Activated T-cell treated with anti-CD3 and anti-CD28 coated beads, Interleukin-2, amount 50 U/mL, for 24 hours (primary cell): ENCODE measurements around the gene SLC25A25.
"Not testable (repeated sequence)": the region's sequence is repeated elsewhere in the genome, so short reads cannot be mapped to it uniquely, and the experiment has no call there.

Source experiments
- DNase-seq: peaks from one replicate; pipeline ENCODE4 v3.0.0-alpha.2; 2020
- H3K27ac Mint-ChIP-seq: 2 replicates; pipeline ENCODE4 v1.8.0; 2020; ENCODE audit warnings: mild to moderate bottlenecking, mixed read lengths
- H3K27me3 Mint-ChIP-seq: 2 replicates; pipeline ENCODE4 v1.8.0; 2020; ENCODE audit warnings: mixed read lengths
- H3K36me3 Mint-ChIP-seq: 2 replicates; pipeline ENCODE4 v1.8.0; 2020; ENCODE audit warnings: low read depth, mixed read lengths
- H3K4me1 Mint-ChIP-seq: 2 replicates; pipeline ENCODE4 v1.8.0; 2020; ENCODE audit warnings: low read depth, mixed read lengths
- H3K4me3 Mint-ChIP-seq: 2 replicates; pipeline ENCODE4 v1.8.0; 2020; ENCODE audit warnings: mild to moderate bottlenecking, moderate library complexity, mixed read lengths
- H3K9me3 Mint-ChIP-seq: 2 replicates; pipeline ENCODE4 v1.8.0; 2020; ENCODE audit warnings: mixed read lengths

Gene SLC25A25

GRCh38 chr9:128042043-128042442 lies 26.0 kb upstream of the SLC25A25 start:
- H3K36me3 Mint-ChIP-seq = no peaks in the 10 kb centered on the region
- H3K9me3 Mint-ChIP-seq = no peaks in the 10 kb centered on the region
- H3K27me3 Mint-ChIP-seq = no peaks in the 10 kb centered on the region
- H3K4me3 Mint-ChIP-seq = no peak overlapping the region
- no peak for DNase-seq
- H3K27ac Mint-ChIP-seq = no peak overlapping the region
- H3K4me1 Mint-ChIP-seq = peaks cover 10% of the 10 kb centered on the region

- DNase-seq = no peak
- Mint-ChIP-seq H3K27ac (no peak overlapping the region), H3K4me1 (peaks cover 10% of the 10 kb centered on the region), H3K4me3 (no peak overlapping the region), H3K27me3 (no peaks in the 10 kb centered on the region), H3K9me3 (no peaks in the 10 kb centered on the region), H3K36me3 (no peaks in the 10 kb centered on the region)
Observed at GRCh38 chr9:128043467-128043868, 24.6 kb upstream of the SLC25A25 start.

GRCh38 chr9:128045409-128045808 lies 22.6 kb upstream of the SLC25A25 start:
- H3K27me3 Mint-ChIP-seq, H3K36me3 Mint-ChIP-seq, H3K4me3 Mint-ChIP-seq, H3K27ac Mint-ChIP-seq, DNase-seq, H3K9me3 Mint-ChIP-seq: not testable (repeated sequence)
- H3K4me1 Mint-ChIP-seq = peaks cover 10% of the 10 kb centered on the region

- no peaks in the 10 kb centered on the region for H3K36me3 Mint-ChIP-seq
- H3K27me3 Mint-ChIP-seq = no peaks in the 10 kb centered on the region
- no peak for DNase-seq
- no peak overlapping the region for H3K27ac Mint-ChIP-seq
- H3K4me1 Mint-ChIP-seq = peaks cover 10% of the 10 kb centered on the region
- no peaks in the 10 kb centered on the region for H3K9me3 Mint-ChIP-seq
- H3K4me3 Mint-ChIP-seq = no peak overlapping the region
Observed at GRCh38 chr9:128045831-128046230, 22.2 kb upstream of the SLC25A25 start.

GRCh38 chr9:128047231-128047630 lies 20.8 kb upstream of the SLC25A25 start:
- H3K4me3 Mint-ChIP-seq = no peak overlapping the region
- H3K36me3 Mint-ChIP-seq = no peaks in the 10 kb centered on the region
- DNase-seq = no peak
- H3K4me1 Mint-ChIP-seq = peaks cover 2% of the 10 kb centered on the region
- no peaks in the 10 kb centered on the region for H3K9me3 Mint-ChIP-seq
- no peaks in the 10 kb centered on the region for H3K27me3 Mint-ChIP-seq
- no peak overlapping the region for H3K27ac Mint-ChIP-seq

GRCh38 chr9:128048663-128049062 lies 19.4 kb upstream of the SLC25A25 start:
- H3K36me3 Mint-ChIP-seq = no peaks in the 10 kb centered on the region
- DNase-seq = no peak
- no peak overlapping the region for H3K4me3 Mint-ChIP-seq
- H3K4me1 Mint-ChIP-seq = peaks cover 2% of the 10 kb centered on the region
- no peaks in the 10 kb centered on the region for H3K9me3 Mint-ChIP-seq
- H3K27me3 Mint-ChIP-seq = no peaks in the 10 kb centered on the region
- H3K27ac Mint-ChIP-seq = no peak overlapping the region

- Mint-ChIP-seq H3K36me3 (no peaks in the 10 kb centered on the region), H3K9me3 (no peaks in the 10 kb centered on the region), H3K27ac (no peak overlapping the region), H3K4me1 (peaks cover 2% of the 10 kb centered on the region), H3K4me3 (no peak overlapping the region), H3K27me3 (no peaks in the 10 kb centered on the region)
- DNase-seq = no peak
Observed at GRCh38 chr9:128049843-128050242, 18.2 kb upstream of the SLC25A25 start.

- H3K9me3 Mint-ChIP-seq = no peaks in the 10 kb centered on the region
- no peaks in the 10 kb centered on the region for H3K4me1 Mint-ChIP-seq
- DNase-seq = no peak
- H3K36me3 Mint-ChIP-seq = no peaks in the 10 kb centered on the region
- no peak overlapping the region for H3K27ac Mint-ChIP-seq
- no peak overlapping the region for H3K4me3 Mint-ChIP-seq
- H3K27me3 Mint-ChIP-seq = no peaks in the 10 kb centered on the region
Observed at GRCh38 chr9:128051932-128052709, 15.9 kb upstream of the SLC25A25 start.

GRCh38 chr9:128053560-128053959 lies 14.5 kb upstream of the SLC25A25 start:
- H3K4me3 Mint-ChIP-seq = no peak overlapping the region
- H3K27me3 Mint-ChIP-seq = no peaks in the 10 kb centered on the region
- DNase-seq = no peak
- H3K27ac Mint-ChIP-seq = no peak overlapping the region
- no peaks in the 10 kb centered on the region for H3K4me1 Mint-ChIP-seq
- no peaks in the 10 kb centered on the region for H3K36me3 Mint-ChIP-seq
- no peaks in the 10 kb centered on the region for H3K9me3 Mint-ChIP-seq

- no peaks in the 10 kb centered on the region for H3K9me3 Mint-ChIP-seq
- no peaks in the 10 kb centered on the region for H3K27me3 Mint-ChIP-seq
- H3K4me1 Mint-ChIP-seq = no peaks in the 10 kb centered on the region
- H3K4me3 Mint-ChIP-seq = no peak overlapping the region
- DNase-seq = no peak
- no peak overlapping the region for H3K27ac Mint-ChIP-seq
- H3K36me3 Mint-ChIP-seq = no peaks in the 10 kb centered on the region
Observed at GRCh38 chr9:128054087-128054486, 13.9 kb upstream of the SLC25A25 start.

GRCh38 chr9:128055344-128056040 lies 12.5 kb upstream of the SLC25A25 start:
- no peaks in the 10 kb centered on the region for H3K4me1 Mint-ChIP-seq
- H3K36me3 Mint-ChIP-seq = no peaks in the 10 kb centered on the region
- no peaks in the 10 kb centered on the region for H3K9me3 Mint-ChIP-seq
- no peak overlapping the region for H3K27ac Mint-ChIP-seq
- H3K4me3 Mint-ChIP-seq = no peak overlapping the region
- no peaks in the 10 kb centered on the region for H3K27me3 Mint-ChIP-seq
- DNase-seq = no peak

- no peak overlapping the region for H3K27ac Mint-ChIP-seq
- H3K36me3 Mint-ChIP-seq = peaks cover 1% of the 10 kb centered on the region
- no peaks in the 10 kb centered on the region for H3K9me3 Mint-ChIP-seq
- H3K27me3 Mint-ChIP-seq = no peaks in the 10 kb centered on the region
- no peak for DNase-seq
- peaks cover 3% of the 10 kb centered on the region for H3K4me1 Mint-ChIP-seq
- H3K4me3 Mint-ChIP-seq = no peak overlapping the region
Observed at GRCh38 chr9:128056086-128056485, 11.9 kb upstream of the SLC25A25 start.

- no peak for DNase-seq
- no peaks in the 10 kb centered on the region for H3K27me3 Mint-ChIP-seq
- peaks cover 14% of the 10 kb centered on the region for H3K4me1 Mint-ChIP-seq
- no peak overlapping the region for H3K27ac Mint-ChIP-seq
- no peaks in the 10 kb centered on the region for H3K9me3 Mint-ChIP-seq
- peaks cover 7% of the 10 kb centered on the region for H3K36me3 Mint-ChIP-seq
- H3K4me3 Mint-ChIP-seq = no peak overlapping the region
Observed at GRCh38 chr9:128056887-128057723, 10.9 kb upstream of the SLC25A25 start.

- no peaks in the 10 kb centered on the region for H3K9me3 Mint-ChIP-seq
- no peak for DNase-seq
- no peak overlapping the region for H3K4me3 Mint-ChIP-seq
- peaks cover 20% of the 10 kb centered on the region for H3K4me1 Mint-ChIP-seq
- no peak overlapping the region for H3K27ac Mint-ChIP-seq
- no peaks in the 10 kb centered on the region for H3K27me3 Mint-ChIP-seq
- H3K36me3 Mint-ChIP-seq = peaks cover 7% of the 10 kb centered on the region
Observed at GRCh38 chr9:128057724-128058409, 10.2 kb upstream of the SLC25A25 start.
